NAMALWA (cell line): ENCODE results near the gene STK32A.

Experiments used
- DNase-seq: peaks from one replicate; pipeline ENCODE4 v3.0.0-alpha.2; 2015; ENCODE audit warnings: low spot score

STK32A gene

GRCh38 chr5:147426640-147427327, 192.0 kb downstream of the STK32A start:
- no peak for DNase-seq

DNA sequence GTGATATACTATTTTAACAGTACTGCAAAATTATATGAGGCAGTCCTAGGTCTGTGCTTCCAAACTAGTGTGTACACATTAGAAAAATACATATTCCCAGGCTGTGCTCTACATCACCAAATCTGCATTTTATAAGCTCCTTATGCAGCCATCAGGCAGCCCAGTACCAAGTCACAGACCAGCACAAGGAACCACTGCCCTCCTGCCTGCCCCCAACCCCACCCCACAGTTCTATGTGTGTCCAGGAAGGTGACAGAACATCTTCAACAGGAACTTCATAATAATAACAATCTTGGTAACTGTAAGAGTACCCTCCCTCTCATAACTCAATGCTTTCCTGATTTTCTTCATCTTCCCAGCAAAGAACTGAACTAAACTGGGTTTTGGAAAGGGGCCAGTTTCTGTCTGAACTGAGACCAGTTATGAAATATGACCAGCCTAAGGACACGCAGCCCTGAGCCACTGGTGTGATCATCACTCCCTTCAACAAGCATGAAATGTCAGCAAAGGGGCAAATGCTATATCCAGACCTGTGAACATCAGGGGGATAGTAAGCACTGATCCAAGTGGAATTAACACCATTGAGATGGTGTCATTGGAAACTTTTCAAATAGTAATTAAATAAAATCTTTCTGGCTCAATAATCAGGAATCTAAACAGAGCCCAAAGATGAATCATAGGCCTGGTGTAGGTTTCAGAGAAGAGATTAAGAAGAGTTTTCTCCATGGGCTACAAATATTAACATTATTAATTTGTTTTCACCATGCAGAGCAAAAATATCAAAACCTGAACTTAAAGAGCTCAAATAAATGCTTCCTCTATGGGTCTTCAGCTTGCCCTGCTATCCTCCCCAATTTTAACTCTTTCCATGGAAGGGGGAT, 192.9 kb downstream of the STK32A start:
- no peak for DNase-seq

DNA sequence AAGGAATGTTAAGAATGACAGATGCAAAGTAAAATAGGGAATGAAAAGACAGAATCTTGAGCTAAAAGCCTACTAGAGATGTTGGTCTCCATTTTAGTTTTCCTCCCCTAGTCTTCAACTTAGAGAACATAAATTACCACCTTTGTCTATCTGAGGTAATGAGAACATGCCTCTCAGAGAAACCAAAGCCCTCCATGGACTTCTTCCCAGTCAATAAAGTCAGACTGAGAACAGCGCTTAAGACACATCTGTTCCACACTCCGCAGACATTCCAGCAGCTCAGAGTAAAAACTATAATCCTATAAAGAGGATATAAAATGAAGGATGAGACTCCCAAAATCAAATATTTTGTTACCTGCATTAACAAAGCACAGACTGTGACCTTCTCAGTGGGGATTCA, 195.8 kb downstream of the STK32A start:
- DNase-seq = no peak

DNA sequence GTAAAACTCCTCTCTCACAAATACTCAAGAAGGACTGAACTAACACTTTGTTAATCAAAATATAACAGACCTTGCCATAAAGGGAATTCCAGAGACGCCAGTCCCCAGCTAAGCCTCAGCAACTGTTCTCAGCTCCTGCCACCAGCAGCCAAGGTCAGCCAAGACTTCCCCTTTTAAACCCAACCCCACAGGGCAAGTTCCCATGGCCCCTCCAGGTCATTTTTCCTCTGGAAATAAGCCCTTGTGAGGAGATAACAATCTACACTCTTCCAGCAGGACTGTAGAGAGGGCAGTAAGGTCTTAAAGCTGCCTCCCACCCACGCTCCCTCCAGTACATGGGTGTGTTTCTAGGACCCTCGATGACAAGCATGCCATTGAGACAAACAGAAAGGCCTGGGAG, 196.8 kb downstream of the STK32A start:
- DNase-seq = no peak

DNA sequence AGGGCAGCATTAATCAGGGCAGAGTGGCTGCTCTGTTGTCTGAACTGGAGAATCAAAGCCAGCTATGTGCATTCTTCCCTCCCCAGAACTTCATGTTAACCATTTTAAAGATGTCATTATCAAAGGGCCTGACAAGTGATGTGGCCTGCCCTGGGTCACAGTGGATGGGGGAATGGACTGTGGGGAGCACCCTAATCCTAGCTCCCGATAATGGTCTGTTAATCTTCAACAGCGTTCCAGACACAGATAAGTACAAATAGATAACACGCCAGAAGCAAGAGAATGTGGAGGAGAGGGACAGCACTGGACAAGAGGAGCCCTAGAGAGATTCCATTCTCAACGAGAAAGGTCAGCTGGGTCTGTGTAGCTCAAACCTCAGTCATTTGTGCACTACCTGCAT, 197.5 kb downstream of the STK32A start:
- no peak for DNase-seq

DNA sequence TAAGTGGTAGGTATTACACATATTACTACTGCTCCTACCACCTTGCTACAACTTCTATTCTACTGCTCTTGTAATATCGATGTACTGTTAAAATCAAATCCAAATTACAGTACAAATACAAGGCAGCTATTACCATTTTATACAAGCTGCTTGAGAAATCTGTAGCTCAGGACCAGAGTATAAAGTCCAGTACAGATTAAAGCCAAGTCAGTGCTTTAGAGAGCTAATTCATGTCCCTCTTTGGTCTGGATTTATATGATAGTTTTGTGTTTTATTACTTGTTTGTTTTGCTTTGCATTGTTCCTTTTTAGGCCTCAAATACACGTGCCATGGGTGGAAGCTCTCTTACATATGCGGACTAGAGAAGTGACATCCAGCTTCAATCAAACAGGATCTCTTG, 199.2 kb downstream of the STK32A start:
- no peak for DNase-seq

DNA sequence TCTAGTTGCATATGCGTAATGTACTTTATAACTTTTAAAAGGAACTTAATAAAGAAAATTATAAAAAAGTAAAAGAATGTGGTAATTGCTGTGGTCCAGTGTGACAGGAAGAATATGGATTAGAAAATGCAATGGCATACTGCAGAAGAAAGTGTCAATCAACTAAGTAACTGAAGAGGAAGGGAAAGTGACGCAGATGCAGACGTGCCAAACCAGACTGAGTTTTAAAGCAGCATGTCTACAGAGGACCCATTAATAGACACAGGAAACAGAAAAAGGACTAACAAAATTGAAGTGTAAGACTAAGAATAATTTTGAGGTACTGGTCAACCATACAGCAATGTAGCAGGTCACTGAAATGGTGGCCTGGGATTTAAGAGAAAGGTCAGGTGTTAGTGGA, 201.8 kb downstream of the STK32A start:
- DNase-seq = no peak

- DNase-seq = no peak
These were observed 202.4 kb downstream of the STK32A start for GRCh38 chr5:147437161-147437596.
